ENCODE results near the gene DMXL1.
"Not testable (repeated sequence)": the region's sequence is repeated elsewhere in the genome, so short reads cannot be mapped to it uniquely, and the experiment has no call there.

The DMXL1 gene

GRCh38 chr5:119212026-119212425 lies 141.1 kb downstream of the DMXL1 start:
- DNase-seq, result no peak

- DNase-seq, result no peak
Observed at GRCh38 chr5:119212676-119213075, 141.8 kb downstream of the DMXL1 start.

- no peak for DNase-seq
Observed at GRCh38 chr5:119217183-119217582, 146.3 kb downstream of the DMXL1 start.

GRCh38 chr5:119218830-119219782 lies 148.2 kb downstream of the DMXL1 start:
- DNase-seq, result no peak

GRCh38 chr5:119220576-119221197 lies 149.8 kb downstream of the DMXL1 start:
- DNase-seq, result no peak

GRCh38 chr5:119221330-119221729 lies 150.4 kb downstream of the DMXL1 start:
- no peak for DNase-seq

- DNase-seq, result no peak
Observed at GRCh38 chr5:119229950-119230349, 159.1 kb downstream of the DMXL1 start.

GRCh38 chr5:119238265-119239118 lies 167.6 kb downstream of the DMXL1 start:
- no peak for DNase-seq

- DNase-seq, result no peak
Observed at GRCh38 chr5:119239119-119239417, 168.2 kb downstream of the DMXL1 start.

GRCh38 chr5:119239826-119240225 lies 168.9 kb downstream of the DMXL1 start:
- DNase-seq, result not testable (repeated sequence)

GRCh38 chr5:119243888-119244287 lies 173.0 kb downstream of the DMXL1 start:
- DNase-seq, result no peak

GRCh38 chr5:119250946-119251901 lies 180.3 kb downstream of the DMXL1 start:
- no peak for DNase-seq

- no peak for DNase-seq
Observed at GRCh38 chr5:119255571-119256356, 184.9 kb downstream of the DMXL1 start.

- no peak for DNase-seq
Observed at GRCh38 chr5:119257613-119258012, 186.7 kb downstream of the DMXL1 start.

- no peak for DNase-seq
Observed at GRCh38 chr5:119263639-119264038, 192.8 kb downstream of the DMXL1 start.

GRCh38 chr5:119264186-119264585 lies 193.3 kb downstream of the DMXL1 start:
- no peak for DNase-seq

GRCh38 chr5:119267958-119268386 lies 197.1 kb downstream of the DMXL1 start:
- peak; percentile 97 for DNase-seq

- peak; percentile 97 for DNase-seq
Observed at GRCh38 chr5:119268387-119269060, 197.6 kb downstream of the DMXL1 start.

GRCh38 chr5:119269061-119269944 lies 198.4 kb downstream of the DMXL1 start:
- peak; percentile 80 for DNase-seq
